HepG2 (cell line): ENCODE data around the gene OR52K1. TPM values are rescaled to one million over a fixed set of nuclear protein-coding genes. Genes with fewer than 3 reads are reported as not detected.

Source experiments
- ATAC-seq: fragments of 200-7000 bp; cut with Tn5 transposase; 3 replicates; pipeline ENCODE4 v1.9.1; 2020; ENCODE audit warnings: mild to moderate bottlenecking, moderate library complexity
- BruUV-seq: library from RNA; stranded (reverse); fragments of 400-500 nt; replicated peaks from 2 replicates; lab custom pipeline; 2021; lab: Mats Ljungman, UMichigan
- CTCF ChIA-PET: fragments of 300-600 bp; formaldehyde crosslinking; extraction: SDS; loops from one replicate; lab custom pipeline; 2021; ENCODE audit warnings: low total read pairs, inconsistent platforms, low intra/inter-chr PET ratio; lab: Yijun Ruan, JAX
- POLR2A ChIA-PET: fragments of 350-600 bp; sonication (Branson Sonifier 250); formaldehyde crosslinking; loops from one replicate; lab custom pipeline; 2020; ENCODE audit warnings: antibody characterized with exemption, inconsistent platforms; lab: Yijun Ruan, JAX
- DNase-seq: peaks from one replicate; pipeline ENCODE4 v3.0.0-alpha.2; 2015; ENCODE audit warnings: low spot score
- FAIRE-seq: peaks from 3 replicates; lab custom pipeline; 2011; peaks lifted over from hg19 to GRCh38; lab: Jason Lieb, UNC
- H2AFZ ChIP-seq: one replicate; pipeline ENCODE4 v1.6.1; 2011; ENCODE audit warnings: low read length, inconsistent platforms
- H3K27ac ChIP-seq: fragments of 300-600 bp; 3 replicates; pipeline ENCODE4 v1.8.0; 2011; ENCODE audit warnings: mixed run types, mild to moderate bottlenecking, mixed read lengths, low read length, inconsistent platforms; ENCODE audit not compliant: insufficient read depth; ENCODE audit errors: extremely low read length
- H3K27me3 ChIP-seq, 2 experiments: fragments of 200-600 bp in 1 of 2; 2 replicates in 1 of 2; 3 replicates in 1 of 2; pipeline versions ENCODE4 v1.6.0 to v1.8.0; 2011; ENCODE audit warnings: low read length in 2 of 2, mild to moderate bottlenecking in 2 of 2, moderate library complexity in 2 of 2, inconsistent platforms in 1 of 2; ENCODE audit not compliant: insufficient read depth in 2 of 2, control insufficient read depth in 1 of 2
- H3K36me3 ChIP-seq, 2 experiments: fragments of 200-600 bp in 1 of 2; replicated peaks in 1 of 2; 2 replicates in 1 of 2; 3 replicates in 1 of 2; pipeline versions ENCODE4 v1.5.1 to v1.8.0; 2011; ENCODE audit warnings: low read length in 2 of 2, inconsistent platforms in 1 of 2; ENCODE audit not compliant: insufficient read depth in 2 of 2, control insufficient read depth in 1 of 2
- H3K4me1 ChIP-seq: 2 replicates; pipeline ENCODE4 v1.5.1; 2012; ENCODE audit warnings: low read length, inconsistent platforms; ENCODE audit not compliant: insufficient read depth
- H3K4me2 ChIP-seq: 2 replicates; pipeline ENCODE4 v1.6.0; 2011; ENCODE audit warnings: low read depth, low read length, inconsistent platforms
- H3K4me3 ChIP-seq, 3 experiments: fragments of 200-600 bp in 1 of 3; sonication (generic), shearing (Covaris generic) in 1 of 3; replicated peaks in 1 of 3; 2 replicates each; pipeline ENCODE4 v1.5.1; 2011 to 2016; ENCODE audit warnings: low read length in 3 of 3, inconsistent platforms in 2 of 3, low read depth in 2 of 3, mild to moderate bottlenecking in 2 of 3, control low read depth in 1 of 3, mixed read lengths in 1 of 3; ENCODE audit not compliant: insufficient read depth in 1 of 3
- H3K79me2 ChIP-seq: one replicate; pipeline ENCODE4 v1.6.1; 2011; ENCODE audit warnings: low read length, inconsistent platforms; ENCODE audit not compliant: insufficient read depth
- H3K9ac ChIP-seq: 2 replicates; pipeline ENCODE4 v1.6.0; 2011; ENCODE audit warnings: mild to moderate bottlenecking, low read depth, low read length, inconsistent platforms; ENCODE audit not compliant: insufficient read depth
- H3K9me3 ChIP-seq: 2 replicates; pipeline ENCODE4 v1.5.1; 2012; ENCODE audit warnings: mild to moderate bottlenecking, low read length
- H4K20me1 ChIP-seq: 2 replicates; pipeline ENCODE4 v1.6.0; 2011; ENCODE audit warnings: inconsistent platforms, mild to moderate bottlenecking, low read length, moderate library complexity; ENCODE audit not compliant: insufficient read depth
- DMTF1 ChIP-seq: sonication (generic); formaldehyde crosslinking; IDR thresholded peaks from 2 replicates; pipeline ENCODE4 v1.4.0; 2020; ENCODE audit warnings: mild to moderate bottlenecking, missing genetic modification reagents
- FLYWCH1 ChIP-seq: sonication (generic); formaldehyde crosslinking; IDR thresholded peaks from 2 replicates; pipeline ENCODE4 v1.8.1; 2023; ENCODE audit warnings: mild to moderate bottlenecking, missing genetic modification reagents
- FOSL2 ChIP-seq: sonication (generic); formaldehyde crosslinking; IDR thresholded peaks from 2 replicates; pipeline ENCODE4 v1.4.0; 2020; ENCODE audit warnings: missing genetic modification reagents
- GATAD1 ChIP-seq: IDR thresholded peaks from 2 replicates; pipeline ENCODE4 v1.6.1; 2016; ENCODE audit warnings: missing genetic modification reagents, missing compliant biosample characterization
- GPBP1L1 ChIP-seq: sonication (generic); formaldehyde crosslinking; IDR thresholded peaks from 2 replicates; pipeline ENCODE4 v1.5.0; 2020; ENCODE audit warnings: mild to moderate bottlenecking, missing genetic modification reagents
- HOXA9 ChIP-seq: sonication (generic); formaldehyde crosslinking; IDR thresholded peaks from 2 replicates; pipeline ENCODE4 v1.8.1; 2022; ENCODE audit warnings: missing genetic modification reagents, mild to moderate bottlenecking, moderate library complexity, borderline replicate concordance
- MIXL1 ChIP-seq: IDR thresholded peaks from 2 replicates; pipeline ENCODE4 v1.6.1; 2016
- MTF1 ChIP-seq: sonication (generic); formaldehyde crosslinking; IDR thresholded peaks from 2 replicates; pipeline ENCODE4 v1.5.0; 2020; ENCODE audit warnings: missing genetic modification reagents
- NAIF1 ChIP-seq: sonication (generic); formaldehyde crosslinking; IDR thresholded peaks from 2 replicates; pipeline ENCODE4 v1.5.0; 2020; ENCODE audit warnings: mild to moderate bottlenecking, missing genetic modification reagents, borderline replicate concordance
- SIX1 ChIP-seq: sonication (generic); formaldehyde crosslinking; IDR thresholded peaks from 2 replicates; pipeline ENCODE4 v1.4.0; 2020; ENCODE audit warnings: missing genetic modification reagents, borderline replicate concordance
- SRY ChIP-seq: sonication (generic); formaldehyde crosslinking; IDR thresholded peaks from 2 replicates; pipeline ENCODE4 v1.8.0; 2022; ENCODE audit warnings: mild to moderate bottlenecking, missing genetic modification reagents
- ZNF589 ChIP-seq: sonication (generic); formaldehyde crosslinking; conservative IDR thresholded peaks from 2 replicates; pipeline ENCODE4 v1.8.0; 2022; ENCODE audit warnings: mild to moderate bottlenecking, moderate library complexity, missing genetic modification reagents
- ZNF747 ChIP-seq: sonication (generic); formaldehyde crosslinking; IDR thresholded peaks from 2 replicates; pipeline ENCODE4 v1.8.1; 2023; ENCODE audit warnings: missing genetic modification reagents, mild to moderate bottlenecking, borderline replicate concordance
- ZNF839 ChIP-seq: sonication (generic); formaldehyde crosslinking; IDR thresholded peaks from 2 replicates; pipeline ENCODE4 v1.4.0; 2020; ENCODE audit warnings: missing genetic modification reagents, mild to moderate bottlenecking, borderline replicate concordance
- ZSCAN5A ChIP-seq: sonication (generic); formaldehyde crosslinking; IDR thresholded peaks from 2 replicates; pipeline ENCODE4 v1.8.0; 2022; ENCODE audit warnings: mild to moderate bottlenecking, missing genetic modification reagents, borderline replicate concordance
- WGBS: methylation state at CpG from one replicate; pipeline ENCODE4 v1.1.6; 2017; ENCODE audit warnings: low lambda C conversion rate; 5-methylcytosine and 5-hydroxymethylcytosine counted together
- in situ Hi-C: cut with HindIII; loops from 2 replicates; pipeline ENCODE4 v1.10.0; 2017; ENCODE audit warnings: low pct_unique_long_range_greater_than_20kb; ENCODE audit not compliant: extremely low pct_ligation_motif_present
- intact Hi-C: fragments of 100-400 bp; cut with micrococcal nuclease; formaldehyde crosslinking; loops from one replicate; pipeline ENCODE4 v1.10.0; 2022; ENCODE audit not compliant: unreplicated experiment
- polyA plus RNA-seq, 8 experiments: library from polyadenylated mRNA; depleted of rRNA in 3 of 8; stranded (reverse) in 7 of 8; unstranded in 1 of 8; fragments of >200 nt; fragmentation: Illumina TruSeq in 4 of 8; extraction: Trizol in 4 of 8; gene quantifications; 2 replicates each; pipeline versions ENCODE4 v1.2.1 to v1.2.3, GENCODE V29; 2011 to 2016; ENCODE audit warnings: low read depth in 4 of 8, missing spikeins in 1 of 8, mixed read lengths in 1 of 8; ENCODE audit not compliant: insufficient read depth in 1 of 8
- total RNA-seq, 5 experiments: library from RNA; depleted of rRNA; stranded (reverse); fragments of >200 nt; fragmentation: Illumina TruSeq; extraction: Trizol; gene quantifications; 2 replicates each; pipeline ENCODE4 v1.2.3, GENCODE V29; 2016; ENCODE audit warnings: low read depth in 1 of 5

Gene OR52K1
- total and polyA plus RNA-seq, 2 of the 13 experiments (the other 11 are each of a cell fraction or from before 2014, with no cell fraction given), result not detected

GRCh38 chr11:4459500-4459899 lies 22.9 kb upstream of the OR52K1 start:
- Histone ChIP-seq H3K27me3 (no peaks in the 10 kb centered on the region), H3K27ac (no peak overlapping the region), H3K4me1 (no peaks in the 10 kb centered on the region), H3K9me3 (peaks cover 11% of the 10 kb centered on the region; the same call in 1 of the 2 replicates), H3K36me3 (no peaks in the 10 kb centered on the region), H3K9ac (no peak overlapping the region), H2AFZ (no peak overlapping the region)
- 16% methylated on average over 4 of the region's 4 CpGs for WGBS
- FAIRE-seq, result no peak
- POLR2A ChIA-PET, result no interaction called here
- no peak for DNase-seq
- ATAC-seq, result no peak
- intact Hi-C loops, result no loop called here
- no peak for TF ChIP-seq SRY (CRISPR knock-in tag)
- TF ChIP-seq GPBP1L1 (CRISPR knock-in tag), result no peak
- no peak for TF ChIP-seq HOXA9 (CRISPR knock-in tag)
- TF ChIP-seq ZNF747 (CRISPR knock-in tag), result no peak
- no peak for TF ChIP-seq DMTF1 (CRISPR knock-in tag)
- TF ChIP-seq ZNF589 (CRISPR knock-in tag), result no peak
- no peak for TF ChIP-seq ZSCAN5A
- no peak for TF ChIP-seq ZNF839 (CRISPR knock-in tag)
- no peak for TF ChIP-seq SIX1 (CRISPR knock-in tag)
- no peak for TF ChIP-seq FLYWCH1
- TF ChIP-seq NAIF1 (CRISPR knock-in tag), result no peak
- no peak for TF ChIP-seq MTF1
- no peak for TF ChIP-seq FOSL2 (CRISPR knock-in tag)
- no peak for TF ChIP-seq MIXL1 (CRISPR knock-in tag)
- TF ChIP-seq GATAD1 (CRISPR knock-in tag), result no peak
- TF ChIP-seq, all 625 proteins: peak for 0
- no TSS peak for BruUV-seq
- in situ Hi-C loops, result no loop called here
- H3K4me3 ChIP-seq, result no peak overlapping the region
- H3K79me2 ChIP-seq, result no peaks in the 10 kb centered on the region
- no peaks in the 10 kb centered on the region for H4K20me1 ChIP-seq
- no peak overlapping the region for H3K4me2 ChIP-seq
- CTCF ChIA-PET, result no interaction called here
